BE2C (cell line): ENCODE results near the gene AGBL4.

Experiments
- DNase-seq: peaks from one replicate; pipeline ENCODE4 v3.0.0-alpha.2; 2020
- H3K27me3 ChIP-seq: fragments of 250-450 bp; sonication (Bioruptor Pico); 2 replicates; pipeline ENCODE4 v1.5.1; 2020; ENCODE audit warnings: mild to moderate bottlenecking
- H3K36me3 ChIP-seq: fragments of 250-450 bp; sonication (Bioruptor Pico); 2 replicates; pipeline ENCODE4 v1.5.1; 2020; ENCODE audit warnings: mild to moderate bottlenecking
- H3K4me1 ChIP-seq: fragments of 250-450 bp; sonication (Bioruptor Pico); 2 replicates; pipeline ENCODE4 v1.5.1; 2020
- H3K4me3 ChIP-seq: 2 replicates; pipeline ENCODE4 v1.5.1; 2011; ENCODE audit warnings: low read depth, low read length
- H3K9me3 ChIP-seq: fragments of 250-450 bp; sonication (Bioruptor Pico); 2 replicates; pipeline ENCODE4 v1.5.1; 2020
- TF ChIP-seq, protein P1 (sequence below): IDR thresholded peaks from 2 replicates; pipeline ENCODE4 v1.5.1; 2012; ENCODE audit warnings: mild to moderate bottlenecking, low read depth, low read length

Gene AGBL4

DNA sequence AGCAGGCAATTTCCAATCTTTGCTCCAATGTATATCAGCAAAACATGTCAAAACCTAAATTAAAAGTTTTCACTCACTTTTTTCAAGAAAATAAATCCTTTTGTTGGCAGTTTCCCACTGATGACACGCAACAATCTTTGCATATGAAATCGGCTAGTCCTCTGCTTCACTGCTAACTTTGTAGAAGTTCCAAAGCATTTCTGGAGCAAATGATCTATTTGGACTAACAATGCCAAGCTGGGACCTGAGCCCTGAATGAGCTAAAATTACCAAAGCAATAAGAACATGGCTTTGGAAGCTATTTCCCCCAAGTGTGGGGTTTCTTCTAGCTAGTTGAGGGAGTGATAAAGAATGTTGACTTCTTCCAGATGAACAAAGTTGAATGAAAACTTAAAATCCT lies 1252.2 kb downstream of the AGBL4 start:
- no peaks in the 10 kb centered on the region for H3K36me3 ChIP-seq
- TF ChIP-seq, protein P1, sequence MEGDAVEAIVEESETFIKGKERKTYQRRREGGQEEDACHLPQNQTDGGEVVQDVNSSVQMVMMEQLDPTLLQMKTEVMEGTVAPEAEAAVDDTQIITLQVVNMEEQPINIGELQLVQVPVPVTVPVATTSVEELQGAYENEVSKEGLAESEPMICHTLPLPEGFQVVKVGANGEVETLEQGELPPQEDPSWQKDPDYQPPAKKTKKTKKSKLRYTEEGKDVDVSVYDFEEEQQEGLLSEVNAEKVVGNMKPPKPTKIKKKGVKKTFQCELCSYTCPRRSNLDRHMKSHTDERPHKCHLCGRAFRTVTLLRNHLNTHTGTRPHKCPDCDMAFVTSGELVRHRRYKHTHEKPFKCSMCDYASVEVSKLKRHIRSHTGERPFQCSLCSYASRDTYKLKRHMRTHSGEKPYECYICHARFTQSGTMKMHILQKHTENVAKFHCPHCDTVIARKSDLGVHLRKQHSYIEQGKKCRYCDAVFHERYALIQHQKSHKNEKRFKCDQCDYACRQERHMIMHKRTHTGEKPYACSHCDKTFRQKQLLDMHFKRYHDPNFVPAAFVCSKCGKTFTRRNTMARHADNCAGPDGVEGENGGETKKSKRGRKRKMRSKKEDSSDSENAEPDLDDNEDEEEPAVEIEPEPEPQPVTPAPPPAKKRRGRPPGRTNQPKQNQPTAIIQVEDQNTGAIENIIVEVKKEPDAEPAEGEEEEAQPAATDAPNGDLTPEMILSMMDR, result no peak
- H3K27me3 ChIP-seq, result no peaks in the 10 kb centered on the region
- no peaks in the 10 kb centered on the region for H3K4me1 ChIP-seq
- no peak for DNase-seq
- no peak overlapping the region for H3K4me3 ChIP-seq
- no peaks in the 10 kb centered on the region for H3K9me3 ChIP-seq

DNA sequence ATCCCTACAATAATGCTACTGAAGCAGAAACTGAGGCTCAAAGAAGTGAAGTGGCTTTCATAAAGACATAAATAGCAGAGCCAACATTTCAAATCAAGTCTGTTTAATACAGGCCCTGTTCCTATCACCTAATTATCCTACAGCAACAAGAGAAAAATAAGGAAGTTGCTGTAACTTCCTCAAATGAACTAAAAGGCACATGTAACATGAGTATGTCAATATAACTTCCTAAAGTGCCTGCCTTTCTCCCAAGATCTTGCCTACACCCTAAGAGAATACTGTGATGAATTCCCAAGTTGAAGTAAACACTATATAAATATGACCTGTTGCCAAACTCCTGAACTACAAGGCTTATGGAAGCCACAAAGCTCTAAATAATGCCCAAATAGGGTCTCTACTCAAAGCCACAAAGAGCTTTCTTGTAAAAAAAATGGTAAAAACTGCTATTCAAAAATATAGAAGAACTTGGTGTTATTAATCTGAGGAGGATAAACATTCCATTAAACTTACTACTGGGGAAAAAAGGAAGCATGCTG lies 1255.7 kb downstream of the AGBL4 start:
- Histone ChIP-seq H3K27me3 (no peaks in the 10 kb centered on the region), H3K9me3 (no peaks in the 10 kb centered on the region), H3K4me1 (no peaks in the 10 kb centered on the region), H3K36me3 (no peaks in the 10 kb centered on the region), H3K4me3 (no peak overlapping the region)
- TF ChIP-seq, protein P1, result no peak
- no peak for DNase-seq

DNA sequence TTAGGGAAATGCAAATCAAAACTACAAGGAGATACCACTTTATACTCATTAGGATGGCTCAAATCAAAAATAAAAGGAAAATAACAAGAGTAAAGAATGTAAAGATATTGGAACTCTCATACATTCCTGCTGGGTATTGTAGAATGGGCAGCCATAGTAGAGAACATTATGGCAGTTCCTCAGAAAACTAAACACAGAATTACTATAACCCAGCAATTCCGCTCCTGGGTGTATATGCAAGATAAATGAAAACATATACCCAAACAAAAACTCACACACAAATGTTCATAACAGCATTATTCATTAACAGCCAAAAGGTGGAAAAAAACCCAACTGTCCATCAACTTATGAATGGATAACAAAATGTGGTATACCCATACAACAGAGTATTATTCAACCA lies 1258.4 kb downstream of the AGBL4 start:
- TF ChIP-seq, protein P1, result no peak
- Histone ChIP-seq H3K9me3 (no peaks in the 10 kb centered on the region), H3K36me3 (no peaks in the 10 kb centered on the region), H3K4me1 (no peaks in the 10 kb centered on the region), H3K4me3 (no peak overlapping the region), H3K27me3 (no peaks in the 10 kb centered on the region)
- no peak for DNase-seq

DNA sequence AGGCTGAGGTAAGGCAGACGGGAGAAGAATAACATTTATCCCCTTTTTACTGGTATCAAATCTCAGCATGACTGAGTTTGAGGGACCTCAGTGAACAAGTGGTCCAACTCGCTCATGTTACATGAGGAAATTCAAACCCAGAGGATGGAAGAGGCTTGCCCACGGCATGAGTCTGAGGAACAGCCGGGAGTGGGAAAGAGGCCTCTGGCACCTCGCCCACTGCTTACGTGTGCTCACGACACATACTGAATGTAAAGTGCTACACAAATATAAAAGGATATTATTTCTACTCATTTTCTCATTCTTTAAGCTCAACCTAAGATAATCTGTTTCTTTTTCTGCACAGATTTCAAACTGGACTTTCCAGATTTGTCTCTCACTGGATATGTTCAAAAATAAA lies 1261.8 kb downstream of the AGBL4 start:
- no peak for DNase-seq
- Histone ChIP-seq H3K4me1 (no peaks in the 10 kb centered on the region), H3K4me3 (no peak overlapping the region), H3K36me3 (no peaks in the 10 kb centered on the region), H3K27me3 (no peaks in the 10 kb centered on the region), H3K9me3 (no peaks in the 10 kb centered on the region)
- TF ChIP-seq, protein P1, result no peak

DNA sequence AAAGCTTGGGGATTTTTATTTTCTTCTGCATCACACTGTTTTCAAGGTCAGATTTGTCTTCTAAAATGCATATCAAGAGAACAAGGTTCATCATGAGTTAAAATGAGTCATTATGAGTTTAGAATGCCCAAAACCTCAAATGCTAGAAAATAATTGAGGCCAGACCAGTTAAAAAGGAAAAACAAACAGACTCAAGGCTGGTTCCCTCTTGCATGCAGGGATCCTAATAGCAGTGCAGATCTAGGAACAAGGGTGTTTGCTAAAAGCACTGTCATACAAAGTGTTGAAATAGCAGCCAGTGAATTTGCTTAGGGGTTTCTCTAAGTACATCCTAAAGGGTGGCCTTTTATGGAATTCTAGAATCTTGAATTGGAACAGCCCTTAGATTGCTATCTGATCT lies 1262.3 kb downstream of the AGBL4 start:
- no peaks in the 10 kb centered on the region for H3K36me3 ChIP-seq
- no peaks in the 10 kb centered on the region for H3K9me3 ChIP-seq
- H3K27me3 ChIP-seq, result no peaks in the 10 kb centered on the region
- DNase-seq, result no peak
- H3K4me1 ChIP-seq, result no peaks in the 10 kb centered on the region
- no peak overlapping the region for H3K4me3 ChIP-seq
- TF ChIP-seq, protein P1, result no peak

DNA sequence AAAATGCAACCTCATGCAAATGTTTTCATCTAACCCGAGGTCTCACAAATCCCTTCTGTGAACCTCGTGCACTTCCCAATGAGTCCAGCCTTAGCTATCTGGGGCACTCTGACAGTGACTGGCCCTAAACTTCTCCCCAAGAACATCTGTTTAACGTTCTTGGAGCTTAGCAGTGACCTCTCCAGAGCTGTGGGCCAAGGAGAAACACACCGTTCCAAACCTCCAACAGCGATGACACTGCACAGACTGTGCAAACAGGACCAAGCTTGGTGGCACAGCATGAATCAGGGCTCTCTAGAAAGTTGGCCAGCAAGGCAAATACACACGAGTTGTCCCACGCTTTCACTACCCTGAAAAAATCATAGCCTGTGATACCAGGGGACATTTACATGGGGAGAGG lies 1262.9 kb downstream of the AGBL4 start:
- H3K27me3 ChIP-seq, result no peaks in the 10 kb centered on the region
- H3K36me3 ChIP-seq, result no peaks in the 10 kb centered on the region
- H3K9me3 ChIP-seq, result no peaks in the 10 kb centered on the region
- TF ChIP-seq, protein P1, result no peak
- H3K4me3 ChIP-seq, result no peak overlapping the region
- no peaks in the 10 kb centered on the region for H3K4me1 ChIP-seq
- DNase-seq, result no peak
